Activated naive CD4-positive, alpha-beta T cell treated with anti-CD3 and anti-CD28 coated beads, Interleukin-2, amount 50 U/mL, for 72 hours (primary cell): ENCODE results near the gene SAPCD1. TPM values are rescaled to one million over a fixed set of nuclear protein-coding genes. Genes with fewer than 3 reads are reported as not detected.
"Not testable (repeated sequence)": the region's sequence is repeated elsewhere in the genome, so short reads cannot be mapped to it uniquely, and the experiment has no call there.

ENCODE experiments used
- ATAC-seq, 2 donors: fragments of 150-1000 bp; cut with Tn5 transposase; 2 replicates each; pipeline ENCODE4 v1.10.0; 2021; ENCODE audit warnings: mild to moderate bottlenecking in 2 of 2, moderate library complexity in 2 of 2
- DNase-seq, 2 donors: peaks; one replicate each; pipeline ENCODE4 v3.0.0; 2021 to 2022; ENCODE audit warnings: low spot score in 2 of 2
- H3K27ac Mint-ChIP-seq, 2 donors: one replicate each; pipeline ENCODE4 v1.8.0; 2022; ENCODE audit warnings: mild to moderate bottlenecking in 2 of 2, mixed read lengths in 2 of 2
- H3K36me3 Mint-ChIP-seq, 2 donors: one replicate each; pipeline ENCODE4 v1.8.0; 2022; ENCODE audit warnings: mixed read lengths in 2 of 2
- H3K9me3 Mint-ChIP-seq, 2 donors: one replicate each; pipeline ENCODE4 v1.8.0; 2022; ENCODE audit warnings: mixed read lengths in 2 of 2
- total RNA-seq, 2 donors: library from RNA; stranded (reverse); gene quantifications; one replicate each; pipeline ENCODE4 v1.2.3, GENCODE V29; 2022

SAPCD1 gene
- total RNA-seq, 2 donors from 2014 or later = 13.3 to 21.3 TPM

GRCh38 chr6:31778999-31779885, 16.8 kb downstream of the SAPCD1 start:
- ATAC-seq (no peak), DNase-seq (no peak)
- Mint-ChIP-seq H3K36me3 (peaks cover 0 to 9% of the 10 kb centered on the region in 2 donors), H3K27ac (no peak overlapping the region), H3K9me3 (no peaks in the 10 kb centered on the region)

GRCh38 chr6:31779908-31780307, 17.5 kb downstream of the SAPCD1 start:
- ATAC-seq = no peak
- Mint-ChIP-seq H3K27ac (no peak overlapping the region), H3K36me3 (peaks cover 0 to 11% of the 10 kb centered on the region in 2 donors), H3K9me3 (no peaks in the 10 kb centered on the region)
- no peak for DNase-seq

DNA sequence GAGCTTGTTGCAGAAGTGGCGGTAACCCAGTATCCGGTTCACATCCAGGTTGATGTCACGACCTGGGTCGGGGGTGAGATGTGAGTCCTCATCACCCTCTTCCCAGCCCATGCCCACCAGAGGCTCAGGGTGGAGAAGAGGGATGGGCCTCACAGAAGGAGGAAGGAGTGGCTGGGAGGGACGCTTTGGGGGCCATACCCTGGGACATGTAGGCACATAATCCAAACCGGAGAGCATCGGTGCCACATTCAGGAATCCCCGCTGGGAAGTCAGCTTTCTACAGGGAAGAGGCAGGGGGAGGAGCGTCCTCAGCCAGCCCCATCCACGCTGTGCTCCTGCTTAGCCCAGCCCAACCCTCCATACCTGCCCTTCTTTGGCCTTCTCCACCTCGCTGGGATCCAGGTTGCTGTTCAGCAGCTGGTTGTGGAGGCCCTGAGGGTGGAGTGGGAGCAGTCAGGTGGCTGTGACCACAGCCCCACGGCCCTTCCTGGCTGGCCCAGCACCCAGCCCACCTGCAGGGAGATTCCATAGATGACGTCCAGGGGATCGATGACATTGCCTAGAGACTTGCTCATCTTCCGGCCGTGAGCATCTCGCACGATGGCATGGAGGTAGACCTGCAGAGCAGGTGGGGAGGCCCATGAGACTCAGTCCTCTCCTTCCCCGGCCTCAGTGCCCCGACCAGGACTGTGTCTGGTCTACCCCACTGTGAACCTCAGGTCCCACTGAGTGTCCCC, 18.2 kb downstream of the SAPCD1 start:
- Mint-ChIP-seq H3K27ac (peak overlapping the region in 1 of 2 donors; percentile 63), H3K36me3 (peaks cover 0 to 11% of the 10 kb centered on the region in 2 donors), H3K9me3 (no peaks in the 10 kb centered on the region)
- DNase-seq (no peak), ATAC-seq (no peak)

DNA sequence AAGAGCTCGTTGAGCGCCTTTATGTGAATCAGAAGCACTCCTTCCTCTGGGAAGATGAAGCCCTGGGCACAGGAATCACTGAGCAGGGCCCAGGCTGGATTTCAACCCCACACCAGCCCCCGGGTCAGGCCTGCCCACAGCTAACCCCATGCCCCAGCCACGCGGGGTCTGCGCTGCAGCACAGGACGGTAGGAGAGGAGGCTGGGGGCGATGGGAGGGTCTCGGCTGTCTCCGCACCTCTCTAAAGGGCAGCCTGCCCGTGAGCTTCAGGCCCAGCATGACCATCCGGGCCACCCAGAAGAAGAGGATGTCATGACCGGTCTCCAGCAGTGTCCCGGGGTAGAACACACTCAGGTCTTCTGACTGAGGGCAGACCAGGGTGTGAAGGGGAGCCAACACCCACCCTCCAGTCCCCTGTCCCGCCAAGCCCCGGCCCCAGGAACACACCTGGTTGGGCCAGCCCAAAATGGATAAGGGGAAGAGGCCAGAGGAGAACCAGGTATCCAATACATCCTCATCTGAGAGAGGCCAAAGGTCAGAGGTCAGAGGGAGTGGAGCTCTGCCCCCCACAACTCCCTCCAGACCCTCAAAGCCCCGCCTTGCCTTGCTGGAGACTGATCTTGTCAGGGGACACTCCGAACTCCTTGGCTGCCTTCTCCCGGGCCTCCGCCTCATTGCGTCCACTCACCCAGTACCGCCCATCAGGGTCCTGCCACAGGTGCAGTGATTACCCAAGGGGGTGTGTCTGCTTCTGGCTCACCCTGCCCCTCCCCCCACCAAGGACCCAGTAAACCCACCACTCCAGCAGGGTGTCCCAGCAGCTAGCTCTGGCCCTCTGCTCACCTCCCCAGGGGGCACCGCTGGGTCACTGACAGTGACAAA, 19.0 kb downstream of the SAPCD1 start:
- DNase-seq (no peak), ATAC-seq (no peak)
- H3K36me3 Mint-ChIP-seq = peaks cover 0 to 11% of the 10 kb centered on the region in 2 donors
- H3K9me3 Mint-ChIP-seq = no peaks in the 10 kb centered on the region
- peak overlapping the region in 1 of 2 donors; percentile 63 for H3K27ac Mint-ChIP-seq

GRCh38 chr6:31782126-31782855, 19.8 kb downstream of the SAPCD1 start:
- peaks cover 0 to 11% of the 10 kb centered on the region in 2 donors for H3K36me3 Mint-ChIP-seq
- ATAC-seq = no peak
- no peak for DNase-seq
- no peak overlapping the region for H3K27ac Mint-ChIP-seq
- H3K9me3 Mint-ChIP-seq = no peaks in the 10 kb centered on the region

DNA sequence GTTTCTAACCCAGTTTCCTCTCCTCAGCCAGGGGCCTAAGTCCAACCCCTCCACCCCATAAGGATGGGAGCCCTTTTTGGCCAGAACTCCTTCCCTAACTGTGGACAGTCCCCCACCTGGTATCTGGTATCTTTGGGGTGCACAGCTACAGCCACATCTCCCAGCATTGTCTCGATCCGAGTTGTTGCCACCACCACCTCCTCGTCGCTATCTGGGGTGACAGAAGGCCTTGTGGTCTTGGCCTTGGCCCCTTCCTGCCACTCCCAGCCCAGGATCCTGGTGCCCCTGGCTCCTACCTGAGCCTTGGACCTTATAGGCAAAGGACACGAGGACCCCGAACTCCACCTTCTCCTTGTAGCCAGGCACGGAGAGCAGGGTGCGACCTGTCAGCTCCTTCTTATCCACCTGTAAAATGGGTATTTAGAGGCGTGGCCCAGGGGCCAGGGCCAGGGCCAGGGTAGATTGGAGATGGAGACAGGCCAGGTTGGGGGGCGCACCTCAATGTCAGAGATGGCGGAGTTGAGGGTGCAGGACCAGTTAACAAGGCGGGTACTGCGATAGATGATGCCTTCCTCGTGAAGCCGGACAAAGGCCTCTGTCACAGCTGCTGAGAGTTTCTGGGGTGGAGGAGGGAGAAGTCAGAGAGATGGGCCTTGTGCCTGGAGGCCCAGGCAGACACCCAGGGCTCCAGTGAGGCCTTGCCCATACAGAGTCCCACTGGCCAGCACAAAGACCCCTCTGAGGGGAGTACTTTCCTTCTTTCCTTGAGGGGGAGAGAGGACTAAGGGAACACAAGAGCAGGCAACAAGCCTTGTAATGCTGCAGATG, 21.9 kb downstream of the SAPCD1 start:
- Mint-ChIP-seq H3K36me3 (peaks cover 0 to 12% of the 10 kb centered on the region in 2 donors), H3K9me3 (no peaks in the 10 kb centered on the region), H3K27ac (no peak overlapping the region)
- DNase-seq (no peak), ATAC-seq (no peak)

DNA sequence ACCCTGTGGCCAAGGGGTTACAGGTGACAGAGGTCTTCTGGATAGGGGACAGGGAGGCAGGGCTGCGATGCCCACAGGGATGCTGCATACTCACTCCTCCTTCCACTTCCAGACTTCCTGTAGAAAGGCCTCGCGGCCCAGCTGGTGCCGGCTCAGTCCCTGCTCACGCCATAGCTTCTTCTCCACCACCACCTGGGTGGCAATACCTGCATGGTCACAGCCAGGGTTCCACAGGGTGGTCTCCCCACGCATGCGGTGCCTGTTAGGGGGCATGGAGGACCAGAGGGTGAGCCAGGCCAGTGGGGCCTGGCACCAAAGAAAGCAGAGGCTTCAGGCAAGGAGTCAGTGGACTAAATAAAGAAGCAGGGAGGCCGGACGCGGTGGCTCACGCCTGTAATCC, 23.0 kb downstream of the SAPCD1 start:
- peaks cover 2 to 18% of the 10 kb centered on the region in 2 donors for H3K36me3 Mint-ChIP-seq
- DNase-seq (no peak), ATAC-seq (no peak)
- no peaks in the 10 kb centered on the region for H3K9me3 Mint-ChIP-seq
- peak overlapping the region in 1 of 2 donors; percentile 60 for H3K27ac Mint-ChIP-seq

DNA sequence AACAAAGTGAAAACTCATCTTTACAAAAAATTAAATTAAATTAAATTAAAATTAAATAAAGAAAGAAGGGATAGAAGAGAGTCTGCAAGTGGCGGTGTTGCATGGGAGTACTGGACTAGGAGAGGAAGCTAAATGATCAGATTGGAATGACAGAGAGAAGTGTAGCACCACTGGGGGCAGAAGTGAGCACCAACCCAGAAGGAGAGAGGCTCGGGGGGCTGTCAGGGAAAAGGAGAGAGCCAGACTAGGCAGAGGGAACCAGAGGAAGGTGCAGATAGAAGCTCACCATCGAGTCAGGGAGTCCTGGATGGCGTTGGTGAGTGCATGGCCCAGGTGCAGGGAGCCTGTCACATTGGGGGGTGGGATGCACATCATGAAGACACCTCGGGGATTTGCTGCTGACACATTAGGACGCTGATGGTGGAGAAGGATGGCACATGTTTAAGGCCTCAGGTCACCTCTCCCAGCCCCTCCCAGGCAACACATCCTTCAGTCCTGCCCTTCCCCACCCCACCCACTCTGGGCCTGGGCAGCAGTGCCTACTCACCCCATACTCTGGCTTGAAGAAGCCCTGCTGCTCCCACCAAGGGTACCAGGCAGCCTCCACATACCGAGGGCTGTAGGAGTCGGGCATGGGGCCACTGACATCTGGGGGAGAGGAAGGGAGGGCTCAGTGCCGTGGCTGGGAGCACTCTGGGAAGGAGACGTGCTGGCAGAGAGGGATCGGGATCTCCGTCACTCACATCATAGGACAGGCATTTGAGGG, 29.1 kb downstream of the SAPCD1 start:
- ATAC-seq = no peak
- H3K27ac Mint-ChIP-seq = peak overlapping the region in 1 of 2 donors; percentile 8

GRCh38 chr6:31792090-31792374, 29.6 kb downstream of the SAPCD1 start:
- no peaks in the 10 kb centered on the region for H3K9me3 Mint-ChIP-seq
- H3K27ac Mint-ChIP-seq = peak overlapping the region in 1 of 2 donors; percentile 91
- no peak for DNase-seq
- ATAC-seq = no peak
- peaks cover 5 to 18% of the 10 kb centered on the region in 2 donors for H3K36me3 Mint-ChIP-seq

More for the DNA sequence above, 29.1 kb downstream of the SAPCD1 start:
- H3K9me3 Mint-ChIP-seq = no peaks in the 10 kb centered on the region
- H3K36me3 Mint-ChIP-seq = peaks cover 5 to 18% of the 10 kb centered on the region in 2 donors
- peak in 1 of 2 donors; percentile 57 for DNase-seq

DNA sequence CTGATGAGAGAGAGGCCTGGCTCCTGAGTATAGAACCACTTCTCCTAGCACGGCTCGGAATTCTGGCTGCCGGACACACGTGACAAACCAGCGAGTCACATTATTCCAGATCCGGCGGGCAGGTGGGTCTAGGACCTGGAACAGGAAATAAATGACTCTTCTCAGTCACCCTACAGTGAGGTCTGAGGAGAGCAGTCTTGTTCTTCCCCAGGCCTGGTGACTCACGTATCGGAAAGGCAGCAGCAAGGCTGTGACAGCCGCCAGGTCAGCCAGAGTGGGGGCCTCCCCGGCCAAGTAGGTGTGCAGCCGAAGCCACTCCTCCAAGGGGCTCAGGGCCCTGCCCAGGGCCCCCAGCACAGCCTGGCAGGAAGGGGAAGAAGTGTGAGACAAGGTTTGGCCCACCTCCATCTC, 30.3 kb downstream of the SAPCD1 start:
- Mint-ChIP-seq H3K27ac (peak overlapping the region in 1 of 2 donors; percentile 91), H3K9me3 (no peaks in the 10 kb centered on the region), H3K36me3 (peaks cover 5 to 18% of the 10 kb centered on the region in 2 donors)
- ATAC-seq (peak in 1 of 2 donors; percentile 26), DNase-seq (no peak)

DNA sequence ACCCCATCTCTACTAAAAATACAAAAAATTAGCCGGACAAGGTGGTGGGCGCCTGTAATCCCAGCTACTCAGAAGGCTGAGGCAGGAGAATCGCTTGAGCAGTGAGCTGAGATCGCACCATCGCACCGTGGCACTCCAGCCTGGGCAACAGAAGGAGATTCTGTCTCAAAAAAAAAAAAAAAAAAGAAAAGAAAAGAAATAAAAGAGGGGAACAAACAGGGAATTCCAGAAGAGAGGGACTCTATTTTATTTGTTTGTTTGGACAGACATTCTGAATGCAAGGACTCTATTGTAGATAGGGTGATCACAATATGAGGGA, 31.4 kb downstream of the SAPCD1 start:
- Mint-ChIP-seq H3K27ac (peak overlapping the region; percentile 18 to 91), H3K36me3 (peaks cover 5 to 18% of the 10 kb centered on the region in 2 donors)
- H3K9me3 Mint-ChIP-seq, DNase-seq, ATAC-seq: not testable (repeated sequence)

GRCh38 chr6:31794294-31794865, 31.9 kb downstream of the SAPCD1 start:
- Mint-ChIP-seq H3K27ac (peak overlapping the region; percentile 81 to 91), H3K36me3 (peaks cover 5 to 16% of the 10 kb centered on the region in 2 donors), H3K9me3 (no peaks in the 10 kb centered on the region)
- ATAC-seq (no peak), DNase-seq (no peak)

DNA sequence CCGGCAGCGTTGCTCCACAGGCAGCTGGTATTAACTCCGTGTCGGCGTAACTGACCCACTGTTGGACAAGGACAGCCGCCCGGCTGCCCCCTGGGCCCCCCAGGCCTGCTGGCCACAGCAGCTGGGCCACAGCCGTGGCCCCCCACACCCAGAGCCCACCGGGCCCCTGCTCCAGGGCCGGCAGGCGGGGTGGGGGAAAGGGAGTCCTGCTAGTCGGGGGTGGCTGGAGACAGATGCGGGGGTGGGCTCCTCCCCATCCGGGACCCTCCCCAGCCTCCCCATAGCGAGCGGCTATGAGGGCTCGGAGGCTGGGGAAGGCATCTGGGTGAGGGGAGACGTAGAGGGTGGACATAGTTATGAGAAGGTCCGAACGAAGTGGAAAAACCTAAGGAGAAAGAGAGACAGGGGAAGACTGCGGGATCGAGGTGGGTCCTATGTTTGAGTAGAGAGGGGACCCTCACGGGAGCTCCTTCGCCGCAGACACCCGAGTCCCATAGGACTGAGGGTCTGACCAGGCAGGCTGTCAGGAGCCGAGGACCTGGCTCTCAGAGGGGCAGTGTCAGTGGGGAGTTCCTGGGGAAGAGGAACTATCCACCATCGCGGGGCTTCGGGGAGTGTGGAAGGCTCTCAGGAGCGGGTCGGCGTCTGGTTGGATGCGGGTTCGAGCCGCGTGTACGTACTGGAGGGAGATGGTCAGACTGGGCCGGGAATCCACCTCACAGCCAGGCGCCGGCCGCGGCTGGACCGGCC, 32.6 kb downstream of the SAPCD1 start:
- ATAC-seq = peak in 1 of 2 donors; percentile 1
- peak overlapping the region; percentile 91 to 100 for H3K27ac Mint-ChIP-seq
- H3K9me3 Mint-ChIP-seq = no peaks in the 10 kb centered on the region
- no peak for DNase-seq
- H3K36me3 Mint-ChIP-seq = peaks cover 5 to 12% of the 10 kb centered on the region in 2 donors
